GM21723 (cell line): Measurements from ENCODE around the gene COG5.
"Not testable (repeated sequence)": the region's sequence is repeated elsewhere in the genome, so short reads cannot be mapped to it uniquely, and the experiment has no call there.

ENCODE experiments used
- ATAC-seq: cut with Tn5 transposase; IDR thresholded peaks from one replicate; pipeline ENCODE4 v1.9.1; 2021; ENCODE audit warnings: mild to moderate bottlenecking, moderate library complexity; ENCODE audit not compliant: unreplicated experiment

The COG5 gene

DNA sequence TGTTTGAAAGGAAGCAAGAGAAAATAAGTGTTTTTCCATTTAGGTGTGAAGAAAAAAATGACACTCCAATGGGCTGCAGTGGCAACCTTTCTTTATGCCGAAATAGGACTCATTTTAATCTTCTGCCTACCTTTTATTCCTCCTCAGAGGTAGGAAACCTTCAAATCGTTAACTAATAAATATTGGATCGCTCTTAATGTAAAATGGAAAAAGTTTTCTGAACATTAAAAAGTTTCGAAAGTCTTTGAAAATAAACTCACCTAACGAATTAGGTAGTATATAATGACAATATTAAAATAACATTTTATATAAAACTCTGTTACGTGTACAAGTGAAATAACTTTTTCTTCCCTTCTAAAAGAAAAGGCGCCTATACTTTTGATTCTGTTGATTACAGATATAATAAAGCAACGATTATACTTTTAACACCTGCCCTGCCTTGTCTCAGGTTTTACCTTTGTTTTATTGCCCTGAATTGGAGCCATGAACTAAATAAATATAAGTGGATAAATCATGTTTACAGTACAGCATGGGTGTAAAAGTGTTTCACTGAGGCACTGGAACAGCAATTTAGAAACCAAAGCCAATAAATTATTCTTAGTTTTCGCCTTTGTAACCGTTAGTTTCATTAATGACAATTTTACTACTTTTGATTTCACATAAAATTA, 17.1 kb upstream of the COG5 start:
- no peak for ATAC-seq

DNA sequence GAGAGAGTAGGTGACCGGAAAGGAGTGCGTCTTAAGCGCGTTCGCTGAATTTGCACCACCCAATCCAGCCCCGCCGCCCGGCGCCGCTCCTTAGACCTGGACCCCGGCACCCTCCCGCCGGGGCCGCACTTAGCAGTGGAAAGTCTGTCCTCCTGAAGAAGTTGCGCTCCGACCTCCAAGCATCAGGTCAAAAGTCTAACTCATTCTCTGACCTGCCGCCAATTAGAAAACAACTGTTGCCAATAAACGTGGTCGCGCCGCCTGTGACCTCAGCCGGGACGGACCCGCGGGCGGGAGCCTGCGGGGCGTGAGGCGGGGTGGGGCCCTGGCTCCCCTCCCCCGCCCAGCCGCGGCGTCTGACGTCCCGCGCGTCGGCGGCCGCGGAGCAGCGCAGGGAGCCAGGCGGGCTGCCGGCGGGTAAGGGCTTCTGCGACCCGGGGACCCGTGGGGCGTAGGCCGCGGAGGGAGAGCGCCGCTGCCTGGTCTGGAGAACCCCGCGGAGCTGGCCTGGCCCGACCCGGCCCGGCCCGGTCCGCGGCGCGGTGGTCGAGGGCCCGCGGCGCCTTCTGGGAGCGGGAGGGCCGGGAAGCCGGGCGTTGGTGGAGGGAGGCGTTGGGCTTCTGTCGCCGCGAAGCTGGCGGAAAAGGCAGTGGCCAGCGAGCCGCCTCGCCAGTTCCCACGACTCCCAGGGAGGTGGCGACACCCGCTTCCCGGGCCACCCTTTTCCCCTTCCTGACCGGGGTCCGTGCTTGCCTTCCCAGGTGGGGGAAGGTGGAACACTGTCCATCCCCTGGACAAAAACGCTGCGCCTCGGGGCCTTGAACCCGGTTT, 16.4 kb upstream of the COG5 start, which contains the start of gene BCAP29:
Gene BCAP29 (plus strand): TSS at position 362 of the 831 bp plus-strand sequence. CDS start 527 bp downstream, outside the sequence.
- ATAC-seq, result peak; percentile 91

DNA sequence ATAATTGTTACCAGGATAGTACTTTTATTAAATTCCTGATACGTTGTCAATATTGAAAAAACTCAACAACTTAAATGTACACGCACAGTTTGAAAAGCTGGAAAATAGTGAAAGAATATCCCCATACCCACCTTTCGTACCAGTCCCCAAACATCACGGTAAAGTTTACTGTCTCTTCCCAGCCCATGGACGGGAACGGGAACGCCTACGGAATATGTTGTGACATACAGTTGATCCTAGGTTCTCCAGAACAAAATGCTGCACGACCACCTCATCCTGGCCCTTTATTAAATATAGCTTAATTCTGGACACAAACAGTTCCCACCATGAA, 15.8 kb upstream of the COG5 start:
- no peak for ATAC-seq

GRCh38 chr7:107573537-107573936, 9.8 kb upstream of the COG5 start:
- ATAC-seq, result no peak

GRCh38 chr7:107570298-107570697, 6.6 kb upstream of the COG5 start:
- no peak for ATAC-seq

DNA sequence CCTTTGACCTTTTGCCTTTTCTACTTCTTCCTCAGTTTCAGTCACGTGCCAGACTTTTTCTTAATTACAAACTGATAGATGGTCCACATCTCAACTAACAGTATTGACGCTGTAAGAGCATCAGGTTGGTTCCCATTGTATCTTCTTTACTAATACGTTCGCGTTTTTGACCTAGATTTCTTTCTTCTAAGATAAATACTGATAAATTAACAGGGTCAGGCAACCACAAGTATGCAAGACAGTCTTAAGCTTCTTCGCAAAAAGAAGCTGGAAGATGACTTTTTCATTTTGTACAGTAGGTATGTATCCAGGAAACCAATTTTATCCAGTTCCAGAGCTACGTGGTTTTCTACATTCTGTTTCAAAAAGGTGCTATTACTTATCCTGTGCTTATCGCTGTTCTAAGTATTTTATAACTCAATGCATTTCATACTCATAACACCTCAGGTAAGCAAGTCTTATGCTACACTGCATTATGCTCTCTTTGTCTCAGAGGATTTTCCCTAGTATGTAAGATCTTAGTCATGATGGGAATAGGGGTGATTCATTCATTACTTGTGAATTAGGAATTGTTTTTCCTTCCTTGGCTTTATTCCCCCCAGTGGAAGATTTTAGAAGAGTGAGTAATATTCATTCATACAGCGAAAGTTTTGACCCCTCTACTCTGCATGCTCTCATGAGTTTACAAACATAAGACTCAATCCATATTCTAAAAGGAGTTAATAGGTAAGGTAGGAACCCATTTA, 1.0 kb upstream of the COG5 start:
- no peak for ATAC-seq

- peak; percentile 67 for ATAC-seq
These were observed 492 bp downstream of the COG5 start for GRCh38 chr7:107563081-107563774.

DNA sequence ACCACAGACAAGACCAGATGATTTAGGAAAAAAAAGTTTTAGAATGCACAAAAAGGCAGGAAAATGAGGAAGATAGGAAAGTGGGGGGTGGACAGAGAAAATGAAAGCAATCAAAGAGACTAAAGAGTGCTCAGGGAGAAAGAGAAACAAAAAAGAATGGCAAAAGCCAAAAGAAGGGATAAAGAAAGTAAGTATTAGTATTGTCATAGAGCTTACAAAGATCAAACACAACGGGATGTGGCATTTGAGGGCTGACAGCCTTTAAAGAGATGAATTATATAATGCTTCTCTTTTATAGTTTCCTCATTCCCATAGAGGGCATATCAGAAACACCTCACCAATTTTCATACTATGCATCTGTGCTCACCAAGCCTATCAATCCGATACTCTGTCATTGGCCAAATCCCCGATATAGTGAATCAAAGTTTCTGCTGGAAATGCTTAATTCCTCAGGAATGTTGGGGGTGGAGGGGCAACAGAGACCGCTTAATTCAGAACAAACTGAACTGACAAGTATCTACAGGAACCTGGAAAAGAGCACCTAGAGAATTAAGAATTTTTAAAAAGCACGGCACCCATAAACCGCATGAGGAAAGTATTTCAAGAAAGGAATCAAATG, 2.7 kb downstream of the COG5 start:
- ATAC-seq, result no peak

- ATAC-seq, result no peak
These were observed 3.9 kb downstream of the COG5 start for GRCh38 chr7:107559864-107560263.

GRCh38 chr7:107555893-107556292, 7.8 kb downstream of the COG5 start:
- no peak for ATAC-seq

DNA sequence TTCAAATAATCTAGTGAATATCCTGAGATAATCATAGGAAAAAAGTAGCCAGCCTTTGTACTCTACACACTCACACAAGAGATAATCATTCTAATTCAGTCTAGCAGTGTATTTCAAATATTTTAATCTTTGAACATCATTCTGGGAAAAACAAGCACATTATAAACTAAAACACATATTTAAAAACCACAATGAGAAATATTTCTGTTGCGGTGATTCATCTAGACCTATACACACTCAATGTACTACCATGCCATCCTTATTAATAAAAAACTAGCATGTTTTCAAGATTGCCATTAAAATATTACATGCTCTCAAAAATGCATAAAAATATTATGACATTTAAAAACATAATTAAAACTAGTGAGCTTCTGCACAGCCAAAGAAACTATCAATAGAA, 11.8 kb downstream of the COG5 start:
- ATAC-seq, result no peak

DNA sequence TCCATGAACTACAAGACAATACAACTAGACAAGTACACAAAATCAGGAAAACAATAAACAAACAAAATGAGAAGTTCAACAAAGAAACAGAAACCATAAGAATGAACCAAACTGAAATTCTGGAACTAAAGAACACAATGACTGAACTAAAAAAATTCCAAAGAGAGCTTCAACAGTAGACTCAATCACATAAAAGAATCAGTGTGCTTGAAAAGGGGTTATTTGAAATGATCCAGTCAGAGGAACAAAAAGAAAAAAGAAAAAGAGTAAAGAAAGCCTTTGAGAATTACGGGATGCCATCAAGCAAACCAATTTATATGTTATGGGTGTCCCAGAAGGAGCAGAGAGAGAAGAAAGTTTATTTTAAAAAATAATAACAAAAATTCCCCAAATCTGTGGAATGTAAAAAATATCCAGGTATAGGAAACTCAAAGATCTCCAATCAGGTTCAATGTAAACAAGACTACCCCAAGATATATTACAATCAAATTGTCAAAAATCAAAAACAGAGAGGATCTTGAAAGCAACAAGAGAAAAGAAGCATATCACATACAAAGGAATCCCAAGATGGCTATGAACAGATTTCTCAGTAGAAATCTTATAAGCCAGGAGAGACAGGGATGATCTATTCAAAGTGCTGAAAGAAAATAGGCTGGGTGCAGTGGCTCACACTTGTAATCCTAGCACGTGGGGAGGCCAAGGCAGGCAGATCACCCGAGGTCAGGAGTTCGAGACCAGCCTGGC, 18.7 kb downstream of the COG5 start:
- ATAC-seq, result no peak

GRCh38 chr7:107543338-107543993, 20.3 kb downstream of the COG5 start:
- no peak for ATAC-seq

DNA sequence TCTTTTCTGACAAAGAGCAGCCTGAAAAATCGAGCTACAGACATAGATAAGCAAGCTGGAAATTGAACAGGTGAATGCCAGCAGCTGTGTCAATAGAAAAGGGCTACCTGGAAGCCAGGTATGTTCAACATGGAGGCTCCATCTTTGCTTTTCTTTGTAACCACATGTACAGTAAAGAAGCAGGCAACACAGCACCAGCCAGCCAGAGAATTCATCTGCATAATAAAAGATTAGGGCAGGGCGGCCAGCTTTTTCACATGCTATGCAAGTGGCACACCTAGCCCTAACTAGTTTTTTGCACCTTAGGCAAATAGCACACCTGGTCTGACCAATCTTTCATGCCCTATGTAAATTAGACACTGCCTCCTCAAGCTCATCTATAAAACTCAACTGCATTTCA, 25.7 kb downstream of the COG5 start:
- ATAC-seq, result no peak

- ATAC-seq, result not testable (repeated sequence)
These were observed 26.5 kb downstream of the COG5 start for GRCh38 chr7:107537228-107537627.

- ATAC-seq, result no peak
These were observed 29.6 kb downstream of the COG5 start for GRCh38 chr7:107534139-107534538.

DNA sequence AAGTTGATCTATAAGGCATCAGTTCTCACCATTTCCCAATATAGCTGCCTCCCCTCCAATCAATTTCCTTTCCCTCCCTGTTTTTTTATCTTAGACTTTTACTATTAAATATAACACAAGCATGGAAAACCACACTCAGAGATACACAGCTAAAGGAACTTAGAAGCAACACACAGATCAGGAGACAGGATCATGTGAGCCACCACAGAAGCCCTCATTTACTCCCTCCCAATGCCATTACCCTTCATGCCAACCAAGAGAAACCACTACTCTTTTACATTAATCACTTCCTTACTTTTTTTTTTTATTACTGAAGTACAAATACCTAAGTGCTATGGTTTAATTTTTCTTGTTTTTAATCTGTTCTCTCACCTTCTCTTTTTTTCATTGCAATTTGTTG, 33.0 kb downstream of the COG5 start:
- no peak for ATAC-seq

- no peak for ATAC-seq
These were observed 35.3 kb downstream of the COG5 start for GRCh38 chr7:107528461-107528860.

- no peak for ATAC-seq
These were observed 36.5 kb downstream of the COG5 start for GRCh38 chr7:107527196-107527595.
